Measurements from ENCODE around the gene IGF2BP2. TPM values are rescaled to one million over a fixed set of nuclear protein-coding genes. Genes with fewer than 3 reads are reported as not detected.

The IGF2BP2 gene
- total and polyA plus RNA-seq, 2 of the 13 experiments (the other 11 are each of a cell fraction or from before 2014, with no cell fraction given): 6.5 to 46.0 TPM

GRCh38 chr3:185865247-185865646 lies 40.4 kb upstream of the IGF2BP2 start:
- 14% methylated on average over 1 of the region's 1 CpG for WGBS (ENCODE audit: low lambda C conversion rate)
- no peak for FAIRE-seq
- Histone ChIP-seq H3K4me3 (replicated peaks in 1 of 3; ENCODE audit: insufficient read depth in 1 of 3, low read depth in 2 of 3, low read length in 3 of 3) (no peak overlapping the region), H3K36me3 (replicated peaks in 1 of 2; ENCODE audit: control insufficient read depth in 1 of 2, insufficient read depth in 2 of 2, low read length in 2 of 2) (no peaks in the 10 kb centered on the region), H3K27ac (ENCODE audit: extremely low read length, insufficient read depth, low read length) (no peak overlapping the region), H3K4me1 (ENCODE audit: insufficient read depth, low read length) (peaks cover 34% of the 10 kb centered on the region), H3K9ac (ENCODE audit: insufficient read depth, low read depth, low read length) (no peak overlapping the region), H2AFZ (ENCODE audit: low read length) (no peak overlapping the region), H3K27me3 (ENCODE audit: control insufficient read depth in 1 of 2, insufficient read depth in 2 of 2, low read length in 2 of 2) (0 out of 5 replicates have a peak, but pooled peaks cover 0 to 2% of the 10 kb centered on the region in 2 experiments), H3K4me2 (ENCODE audit: low read depth, low read length) (no peak overlapping the region), H3K9me3 (ENCODE audit: low read length) (no peaks in the 10 kb centered on the region), H4K20me1 (ENCODE audit: insufficient read depth, low read length) (no peaks in the 10 kb centered on the region), H3K79me2 (ENCODE audit: insufficient read depth, low read length) (no peaks in the 10 kb centered on the region)
- ChIA-PET POLR2A (no interaction called here), CTCF (ENCODE audit: low intra/inter-chr PET ratio, low total read pairs) (no interaction called here)
- DNase-seq (ENCODE audit: low spot score): no peak
- peak; percentile 24; the same call in 2 of the 3 replicates for ATAC-seq
- no TSS peak for BruUV-seq (replicated peaks)
- in situ Hi-C loops (cut with HindIII; ENCODE audit: extremely low pct_ligation_motif_present, low pct_unique_long_range_greater_than_20kb) (no loop called here), intact Hi-C loops (cut with micrococcal nuclease; ENCODE audit: unreplicated experiment) (no loop called here)
- TF ChIP-seq ZFP36 (IDR thresholded peaks at IDR 0.05; ENCODE audit: borderline replicate concordance, low read depth, low read length, partially characterized antibody) (no peak), ZNF615 (CRISPR knock-in tag; IDR thresholded peaks at IDR 0.05; ENCODE audit: borderline replicate concordance) (no peak), HNRNPUL1 (IDR thresholded peaks at IDR 0.05; ENCODE audit: low read depth, low read length) (no peak), ZNF12 (CRISPR knock-in tag; IDR thresholded peaks at IDR 0.05) (no peak), ZNF281 (CRISPR knock-in tag; IDR thresholded peaks at IDR 0.05; ENCODE audit: borderline replicate concordance) (no peak), BRD4 (CRISPR knock-in tag; IDR thresholded peaks at IDR 0.05) (no peak), ZBTB21 (CRISPR knock-in tag; IDR thresholded peaks at IDR 0.05) (no peak), ZNF501 (CRISPR knock-in tag; IDR thresholded peaks at IDR 0.05) (no peak), SP140L (CRISPR knock-in tag; IDR thresholded peaks at IDR 0.05; ENCODE audit: borderline replicate concordance) (no peak), ZNF749 (CRISPR knock-in tag; IDR thresholded peaks at IDR 0.05; ENCODE audit: borderline replicate concordance) (no peak), ZFAT (CRISPR knock-in tag; conservative IDR thresholded peaks at IDR 0.05) (no peak)
- TF ChIP-seq, protein P1, sequence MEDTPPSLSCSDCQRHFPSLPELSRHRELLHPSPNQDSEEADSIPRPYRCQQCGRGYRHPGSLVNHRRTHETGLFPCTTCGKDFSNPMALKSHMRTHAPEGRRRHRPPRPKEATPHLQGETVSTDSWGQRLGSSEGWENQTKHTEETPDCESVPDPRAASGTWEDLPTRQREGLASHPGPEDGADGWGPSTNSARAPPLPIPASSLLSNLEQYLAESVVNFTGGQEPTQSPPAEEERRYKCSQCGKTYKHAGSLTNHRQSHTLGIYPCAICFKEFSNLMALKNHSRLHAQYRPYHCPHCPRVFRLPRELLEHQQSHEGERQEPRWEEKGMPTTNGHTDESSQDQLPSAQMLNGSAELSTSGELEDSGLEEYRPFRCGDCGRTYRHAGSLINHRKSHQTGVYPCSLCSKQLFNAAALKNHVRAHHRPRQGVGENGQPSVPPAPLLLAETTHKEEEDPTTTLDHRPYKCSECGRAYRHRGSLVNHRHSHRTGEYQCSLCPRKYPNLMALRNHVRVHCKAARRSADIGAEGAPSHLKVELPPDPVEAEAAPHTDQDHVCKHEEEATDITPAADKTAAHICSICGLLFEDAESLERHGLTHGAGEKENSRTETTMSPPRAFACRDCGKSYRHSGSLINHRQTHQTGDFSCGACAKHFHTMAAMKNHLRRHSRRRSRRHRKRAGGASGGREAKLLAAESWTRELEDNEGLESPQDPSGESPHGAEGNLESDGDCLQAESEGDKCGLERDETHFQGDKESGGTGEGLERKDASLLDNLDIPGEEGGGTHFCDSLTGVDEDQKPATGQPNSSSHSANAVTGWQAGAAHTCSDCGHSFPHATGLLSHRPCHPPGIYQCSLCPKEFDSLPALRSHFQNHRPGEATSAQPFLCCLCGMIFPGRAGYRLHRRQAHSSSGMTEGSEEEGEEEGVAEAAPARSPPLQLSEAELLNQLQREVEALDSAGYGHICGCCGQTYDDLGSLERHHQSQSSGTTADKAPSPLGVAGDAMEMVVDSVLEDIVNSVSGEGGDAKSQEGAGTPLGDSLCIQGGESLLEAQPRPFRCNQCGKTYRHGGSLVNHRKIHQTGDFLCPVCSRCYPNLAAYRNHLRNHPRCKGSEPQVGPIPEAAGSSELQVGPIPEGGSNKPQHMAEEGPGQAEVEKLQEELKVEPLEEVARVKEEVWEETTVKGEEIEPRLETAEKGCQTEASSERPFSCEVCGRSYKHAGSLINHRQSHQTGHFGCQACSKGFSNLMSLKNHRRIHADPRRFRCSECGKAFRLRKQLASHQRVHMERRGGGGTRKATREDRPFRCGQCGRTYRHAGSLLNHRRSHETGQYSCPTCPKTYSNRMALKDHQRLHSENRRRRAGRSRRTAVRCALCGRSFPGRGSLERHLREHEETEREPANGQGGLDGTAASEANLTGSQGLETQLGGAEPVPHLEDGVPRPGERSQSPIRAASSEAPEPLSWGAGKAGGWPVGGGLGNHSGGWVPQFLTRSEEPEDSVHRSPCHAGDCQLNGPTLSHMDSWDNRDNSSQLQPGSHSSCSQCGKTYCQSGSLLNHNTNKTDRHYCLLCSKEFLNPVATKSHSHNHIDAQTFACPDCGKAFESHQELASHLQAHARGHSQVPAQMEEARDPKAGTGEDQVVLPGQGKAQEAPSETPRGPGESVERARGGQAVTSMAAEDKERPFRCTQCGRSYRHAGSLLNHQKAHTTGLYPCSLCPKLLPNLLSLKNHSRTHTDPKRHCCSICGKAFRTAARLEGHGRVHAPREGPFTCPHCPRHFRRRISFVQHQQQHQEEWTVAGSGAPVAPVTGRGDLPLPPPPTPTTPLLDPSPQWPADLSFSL (CRISPR knock-in tag; IDR thresholded peaks at IDR 0.05): no peak
